Activated CD4-positive, alpha-beta T cell treated with anti-CD3 and anti-CD28 coated beads, Interleukin-2, amount 10 ng/mL, durations not matched to agents 24 days and 14 days (primary cell): Measurements from ENCODE around the gene CTAGE8. TPM values are rescaled to one million over a fixed set of nuclear protein-coding genes. Genes with fewer than 3 reads are reported as not detected.
A peak's percentile ranks its signal among the peaks of the same experiment; 100 is the strongest.
"Not testable (repeated sequence)": the region's sequence is repeated elsewhere in the genome, so short reads cannot be mapped to it uniquely, and the experiment has no call there.

Experiments
- DNase-seq: peaks from one replicate; pipeline ENCODE4 v3.0.0; 2022
- H3K27ac Mint-ChIP-seq: one replicate; pipeline ENCODE4 v1.8.0; 2022; ENCODE audit warnings: mild to moderate bottlenecking, mixed read lengths
- H3K27me3 Mint-ChIP-seq: one replicate; pipeline ENCODE4 v1.8.0; 2022; ENCODE audit warnings: mixed read lengths
- H3K36me3 Mint-ChIP-seq: one replicate; pipeline ENCODE4 v1.8.0; 2022; ENCODE audit warnings: low read depth, mild to moderate bottlenecking, mixed read lengths
- H3K4me1 Mint-ChIP-seq: one replicate; pipeline ENCODE4 v1.8.0; 2021; ENCODE audit warnings: mixed read lengths
- H3K4me3 Mint-ChIP-seq: one replicate; pipeline ENCODE4 v1.8.0; 2022; ENCODE audit warnings: mild to moderate bottlenecking, moderate library complexity, mixed read lengths
- H3K9me3 Mint-ChIP-seq: one replicate; pipeline ENCODE4 v1.8.0; 2021; ENCODE audit warnings: mixed read lengths
- intact Hi-C: fragments of 100-400 bp; cut with micrococcal nuclease; formaldehyde crosslinking; loops from one replicate; pipeline ENCODE4 v1.15.1; 2023
- total RNA-seq: library from RNA; stranded (reverse); gene quantifications from 2 replicates; pipeline ENCODE4 v1.2.3, GENCODE V29; 2022

The CTAGE8 gene
- total RNA-seq, 1 donor from 2014 or later = 2.0 TPM

GRCh38 chr7:144238530-144239082, 30.5 kb downstream of the CTAGE8 start:
- not testable (repeated sequence) for H3K9me3 Mint-ChIP-seq, H3K27me3 Mint-ChIP-seq, H3K4me3 Mint-ChIP-seq

GRCh38 chr7:144233039-144233438, 36.0 kb downstream of the CTAGE8 start:
- H3K4me3 Mint-ChIP-seq, H3K36me3 Mint-ChIP-seq, intact Hi-C loops, H3K9me3 Mint-ChIP-seq, H3K27me3 Mint-ChIP-seq, H3K4me1 Mint-ChIP-seq, H3K27ac Mint-ChIP-seq, DNase-seq: not testable (repeated sequence)

More at GRCh38 chr7:144238530-144239082, 30.5 kb downstream of the CTAGE8 start:
- H3K27ac Mint-ChIP-seq, intact Hi-C loops, DNase-seq, H3K36me3 Mint-ChIP-seq, H3K4me1 Mint-ChIP-seq: not testable (repeated sequence)

- H3K9me3 Mint-ChIP-seq, H3K4me1 Mint-ChIP-seq, H3K27ac Mint-ChIP-seq, H3K4me3 Mint-ChIP-seq, intact Hi-C loops, DNase-seq, H3K27me3 Mint-ChIP-seq, H3K36me3 Mint-ChIP-seq: not testable (repeated sequence)
Observed at GRCh38 chr7:144231027-144231426, 38.1 kb downstream of the CTAGE8 start.

- H3K27ac Mint-ChIP-seq, H3K36me3 Mint-ChIP-seq, H3K27me3 Mint-ChIP-seq, H3K4me1 Mint-ChIP-seq, H3K4me3 Mint-ChIP-seq, H3K9me3 Mint-ChIP-seq, intact Hi-C loops: not testable (repeated sequence)
- DNase-seq = peak; percentile 51
Observed at GRCh38 chr7:144228810-144229209, 40.3 kb downstream of the CTAGE8 start.

DNA sequence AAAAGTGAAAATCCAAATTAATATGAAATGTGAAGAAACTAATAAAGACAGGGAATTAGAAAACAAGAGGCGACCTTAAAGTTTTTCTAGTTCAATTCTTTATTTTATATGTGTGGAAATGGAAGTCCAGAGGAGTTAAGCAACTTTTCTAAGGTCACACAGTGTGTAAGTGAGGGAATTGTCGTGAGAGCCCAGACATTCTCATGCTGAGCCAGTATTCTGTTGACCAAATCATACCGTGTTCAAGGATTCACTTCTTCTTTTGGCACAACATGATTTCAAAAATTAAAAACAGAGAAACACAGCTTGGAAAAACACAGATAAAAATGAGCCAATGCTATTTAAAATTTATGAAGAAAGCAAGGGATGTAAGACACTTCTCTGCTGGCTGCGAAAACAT, 42.2 kb downstream of the CTAGE8 start:
- H3K4me1 Mint-ChIP-seq, H3K27ac Mint-ChIP-seq, H3K27me3 Mint-ChIP-seq, H3K36me3 Mint-ChIP-seq, H3K4me3 Mint-ChIP-seq, H3K9me3 Mint-ChIP-seq, intact Hi-C loops: not testable (repeated sequence)
- DNase-seq = peak; percentile 35

DNA sequence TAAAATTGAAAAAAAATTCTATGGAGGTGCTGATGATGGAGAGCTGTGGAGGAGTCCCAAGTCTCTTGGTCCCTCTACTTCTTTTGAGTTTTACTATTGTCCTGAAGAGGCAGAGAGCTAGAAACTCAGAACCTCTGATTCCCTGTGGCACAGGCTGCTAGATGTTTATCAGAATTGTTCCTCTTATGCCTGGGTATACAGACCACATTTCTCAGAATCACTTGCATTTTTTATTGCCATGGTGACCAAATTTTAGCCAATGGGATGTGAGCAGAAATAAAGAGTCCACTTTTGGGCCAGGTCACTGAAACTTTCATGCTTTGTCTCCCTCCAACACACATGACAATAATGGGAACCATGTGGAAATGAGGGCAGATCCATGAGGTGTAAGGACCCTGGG, 45.4 kb downstream of the CTAGE8 start:
- H3K4me3 Mint-ChIP-seq, H3K36me3 Mint-ChIP-seq, intact Hi-C loops, H3K27ac Mint-ChIP-seq, H3K9me3 Mint-ChIP-seq, H3K27me3 Mint-ChIP-seq, H3K4me1 Mint-ChIP-seq: not testable (repeated sequence)
- peak; percentile 39 for DNase-seq

DNA sequence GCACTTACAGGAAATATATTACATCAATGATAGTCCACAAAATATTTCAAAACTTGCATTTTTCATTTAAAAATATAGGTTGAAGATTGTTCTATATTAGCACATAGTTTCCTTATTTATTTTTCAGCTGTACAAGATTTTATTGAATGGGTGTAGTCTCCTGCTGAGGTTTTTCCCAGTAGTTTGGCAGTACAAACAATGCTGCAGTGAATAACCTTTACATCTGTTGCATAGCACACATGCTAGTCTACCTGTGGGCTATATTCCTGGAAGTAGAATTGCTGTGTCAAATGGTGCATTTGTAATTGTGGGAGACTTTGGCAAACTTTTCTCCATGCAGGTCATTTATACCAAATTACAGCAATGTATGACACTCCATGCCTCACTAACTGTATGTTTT, 48.6 kb downstream of the CTAGE8 start:
- H3K4me3 Mint-ChIP-seq, H3K27me3 Mint-ChIP-seq, intact Hi-C loops, H3K9me3 Mint-ChIP-seq, H3K4me1 Mint-ChIP-seq, H3K27ac Mint-ChIP-seq, DNase-seq, H3K36me3 Mint-ChIP-seq: not testable (repeated sequence)

GRCh38 chr7:144219149-144219548, 49.9 kb downstream of the CTAGE8 start:
- intact Hi-C loops, H3K27me3 Mint-ChIP-seq, H3K4me1 Mint-ChIP-seq: not testable (repeated sequence)

GRCh38 chr7:144218581-144218980, 50.5 kb downstream of the CTAGE8 start:
- H3K27me3 Mint-ChIP-seq, H3K27ac Mint-ChIP-seq, H3K9me3 Mint-ChIP-seq, H3K36me3 Mint-ChIP-seq, intact Hi-C loops, H3K4me3 Mint-ChIP-seq, H3K4me1 Mint-ChIP-seq: not testable (repeated sequence)
- peak; percentile 48 for DNase-seq

More at GRCh38 chr7:144219149-144219548, 49.9 kb downstream of the CTAGE8 start:
- DNase-seq, H3K27ac Mint-ChIP-seq, H3K4me3 Mint-ChIP-seq, H3K9me3 Mint-ChIP-seq, H3K36me3 Mint-ChIP-seq: not testable (repeated sequence)

- H3K27ac Mint-ChIP-seq, intact Hi-C loops, H3K4me3 Mint-ChIP-seq, H3K9me3 Mint-ChIP-seq, H3K27me3 Mint-ChIP-seq, H3K36me3 Mint-ChIP-seq, H3K4me1 Mint-ChIP-seq: not testable (repeated sequence)
- peak; percentile 33 for DNase-seq
Observed at GRCh38 chr7:144217200-144217599, 51.9 kb downstream of the CTAGE8 start.

Other genes starting within 250 kb of the CTAGE8 start
- not detected in 2 replicates for gene OR2A5, start 220.3 kb downstream of the CTAGE8 start, total RNA-seq
- gene OR2A25, start 199.5 kb downstream of the CTAGE8 start, total RNA-seq = not detected in 2 replicates
- not detected in 2 replicates for gene OR2A12, start 183.0 kb downstream of the CTAGE8 start, total RNA-seq
- not detected in 2 replicates for gene OR2A2, start 159.7 kb downstream of the CTAGE8 start, total RNA-seq
- not detected in 2 replicates for gene OR2A14, start 146.1 kb downstream of the CTAGE8 start, total RNA-seq
- 0.56 and 1.1 TPM in 2 replicates for gene CTAGE4, start 85.8 kb downstream of the CTAGE8 start, total RNA-seq
- 2.8 and 3.5 TPM in 2 replicates for gene ARHGEF35, start 73.5 kb downstream of the CTAGE8 start, total RNA-seq
- not detected in 2 replicates for gene OR2A42, start 29.7 kb downstream of the CTAGE8 start, total RNA-seq
- gene OR2A7, start 4.5 kb downstream of the CTAGE8 start, total RNA-seq = 2.0 and 2.1 TPM in 2 replicates
- not detected in 2 replicates for gene OR2A1, start 43.1 kb upstream of the CTAGE8 start, total RNA-seq
- 8.7 and 9.4 TPM in 2 replicates for gene ARHGEF5, start 86.1 kb upstream of the CTAGE8 start, total RNA-seq
- not detected in 2 replicates for gene NOBOX, start 134.4 kb upstream of the CTAGE8 start, total RNA-seq